ENCODE results near the gene ARMC8. TPM values are rescaled to one million over a fixed set of nuclear protein-coding genes. Genes with fewer than 3 reads are reported as not detected.

ARMC8 gene
- total RNA-seq, 1 experiment from 2014 or later: 52.6 TPM

GRCh38 chr3:138297876-138298275 is 110.8 kb downstream of the ARMC8 start:
- Histone ChIP-seq H3K36me3 (ENCODE audit: control insufficient read depth, insufficient read depth, low read length) (peaks cover 2% of the 10 kb centered on the region; the same call in 1 of the 2 replicates), H3K27me3 (replicated peaks; ENCODE audit: control insufficient read depth, insufficient read depth, low read length) (no peaks in the 10 kb centered on the region), H3K9me3 (no peaks in the 10 kb centered on the region), H3K4me3 (ENCODE audit: low read depth, low read length) (no peak overlapping the region), H3K4me1 (no peaks in the 10 kb centered on the region)
- ChIA-PET CTCF (no interaction called here), POLR2A (no interaction called here)
- DNase-seq: no peak
- Mint-ChIP-seq H3K9me3 (ENCODE audit: unreplicated experiment) (no peaks in the 10 kb centered on the region), H3K27ac (ENCODE audit: unreplicated experiment) (no peak overlapping the region), H3K4me3 (ENCODE audit: unreplicated experiment) (no peak overlapping the region), H3K36me3 (ENCODE audit: insufficient read depth, unreplicated experiment) (peaks cover 30% of the 10 kb centered on the region), H3K27me3 (ENCODE audit: insufficient read depth, unreplicated experiment) (no peaks in the 10 kb centered on the region), H3K4me1 (ENCODE audit: low read depth, unreplicated experiment) (no peaks in the 10 kb centered on the region)
- TF ChIP-seq CTCF (IDR thresholded peaks at IDR 0.05; ENCODE audit: insufficient read depth in 1 of 2, low read depth in 1 of 2, low read length in 1 of 2, severe bottlenecking in 1 of 2, unreplicated experiment in 1 of 2): no peak
- no TSS peak for BruUV-seq (replicated peaks)
- intact Hi-C loops (cut with micrococcal nuclease; ENCODE audit: unreplicated experiment): no loop called here

- no peak overlapping the region for H3K4me3 Mint-ChIP-seq (ENCODE audit: unreplicated experiment)
- CTCF ChIA-PET: no interaction called here
- no peak for DNase-seq
- POLR2A ChIA-PET: no interaction called here
- peaks cover 2% of the 10 kb centered on the region; the same call in 1 of the 2 replicates for H3K36me3 ChIP-seq (ENCODE audit: control insufficient read depth, insufficient read depth, low read length)
- no peaks in the 10 kb centered on the region for H3K4me1 Mint-ChIP-seq (ENCODE audit: low read depth, unreplicated experiment)
- no peaks in the 10 kb centered on the region for H3K27me3 ChIP-seq (replicated peaks; ENCODE audit: control insufficient read depth, insufficient read depth, low read length)
- no peak overlapping the region for H3K27ac Mint-ChIP-seq (ENCODE audit: unreplicated experiment)
- BruUV-seq (replicated peaks): no TSS peak
- H3K9me3 Mint-ChIP-seq (ENCODE audit: unreplicated experiment): no peaks in the 10 kb centered on the region
- no peaks in the 10 kb centered on the region for H3K9me3 ChIP-seq
- peaks cover 18% of the 10 kb centered on the region for H3K36me3 Mint-ChIP-seq (ENCODE audit: insufficient read depth, unreplicated experiment)
- no peak for TF ChIP-seq CTCF (IDR thresholded peaks at IDR 0.05; ENCODE audit: insufficient read depth in 1 of 2, low read depth in 1 of 2, low read length in 1 of 2, severe bottlenecking in 1 of 2, unreplicated experiment in 1 of 2)
- H3K27me3 Mint-ChIP-seq (ENCODE audit: insufficient read depth, unreplicated experiment): no peaks in the 10 kb centered on the region
- intact Hi-C loops (cut with micrococcal nuclease; ENCODE audit: unreplicated experiment): no loop called here
- no peak overlapping the region for H3K4me3 ChIP-seq (ENCODE audit: low read depth, low read length)
- no peaks in the 10 kb centered on the region for H3K4me1 ChIP-seq
Observed at GRCh38 chr3:138300647-138301046, 113.5 kb downstream of the ARMC8 start.

- peaks cover 13% of the 10 kb centered on the region for H3K9me3 Mint-ChIP-seq (ENCODE audit: unreplicated experiment)
- no peak for DNase-seq
- peaks cover 5% of the 10 kb centered on the region for H3K27me3 Mint-ChIP-seq (ENCODE audit: insufficient read depth, unreplicated experiment)
- peaks cover 3% of the 10 kb centered on the region for H3K9me3 ChIP-seq
- H3K36me3 ChIP-seq (ENCODE audit: control insufficient read depth, insufficient read depth, low read length): no peaks in the 10 kb centered on the region
- no peaks in the 10 kb centered on the region for H3K4me1 ChIP-seq
- no TSS peak for BruUV-seq (replicated peaks)
- H3K27ac Mint-ChIP-seq (ENCODE audit: unreplicated experiment): no peak overlapping the region
- H3K4me1 Mint-ChIP-seq (ENCODE audit: low read depth, unreplicated experiment): no peaks in the 10 kb centered on the region
- H3K27me3 ChIP-seq (replicated peaks; ENCODE audit: control insufficient read depth, insufficient read depth, low read length): no peaks in the 10 kb centered on the region
- intact Hi-C loops (cut with micrococcal nuclease; ENCODE audit: unreplicated experiment): no loop called here
- CTCF ChIA-PET: no interaction called here
- H3K4me3 Mint-ChIP-seq (ENCODE audit: unreplicated experiment): no peak overlapping the region
- no peak for TF ChIP-seq CTCF (IDR thresholded peaks at IDR 0.05; ENCODE audit: insufficient read depth in 1 of 2, low read depth in 1 of 2, low read length in 1 of 2, severe bottlenecking in 1 of 2, unreplicated experiment in 1 of 2)
- POLR2A ChIA-PET: no interaction called here
- H3K4me3 ChIP-seq (ENCODE audit: low read depth, low read length): no peak overlapping the region
- peaks cover 17% of the 10 kb centered on the region for H3K36me3 Mint-ChIP-seq (ENCODE audit: insufficient read depth, unreplicated experiment)
Observed at GRCh38 chr3:138303474-138303873, 116.4 kb downstream of the ARMC8 start.

All from Caco-2 (cell line).